Measurements from ENCODE around the gene FFAR2. TPM values are rescaled to one million over a fixed set of nuclear protein-coding genes. Genes with fewer than 3 reads are reported as not detected.

Gene FFAR2
- total RNA-seq, 3 donors from 2014 or later: 0.15 TPM; not detected in 2

- Histone ChIP-seq H3K36me3 (no peaks in the 10 kb centered on the region), H3K27me3 (no peaks in the 10 kb centered on the region), H3K9me3 (no peaks in the 10 kb centered on the region), H3K4me1 (no peaks in the 10 kb centered on the region), H3K27ac (no peak overlapping the region), H3K4me3 (no peak overlapping the region)
- DNase-seq (ENCODE audit: low spot score in 2 of 2): no peak
- no peak for TF ChIP-seq POLR2A (IDR thresholded peaks at IDR 0.05)
- intact Hi-C loops (cut with DNase I; ENCODE audit: low total_unique reads): no loop called here
Measured at GRCh38 chr19:35478794-35479677, 31.0 kb downstream of the FFAR2 start.

DNA sequence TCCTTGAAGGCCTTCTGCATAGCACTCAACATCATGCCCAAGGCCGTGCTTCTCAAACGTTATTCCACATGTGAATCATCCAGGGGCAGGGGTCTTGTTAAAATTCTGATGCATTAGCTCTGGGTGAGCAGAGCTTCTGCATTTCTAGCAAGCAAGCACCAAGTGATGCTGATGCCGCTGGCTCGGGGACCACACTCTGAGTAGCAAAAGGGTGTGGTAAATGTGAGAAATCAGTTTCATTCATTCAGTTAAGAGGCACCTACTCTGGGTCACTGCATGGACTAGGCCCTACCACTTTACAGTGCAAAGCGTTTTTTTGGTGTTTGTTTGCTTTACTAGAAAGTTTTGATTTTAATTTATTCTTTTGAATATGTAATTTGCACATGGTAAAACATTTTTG, 35.0 kb downstream of the FFAR2 start:
- H3K4me1 ChIP-seq: no peaks in the 10 kb centered on the region
- TF ChIP-seq CTCF (IDR thresholded peaks at IDR 0.05) (no peak), POLR2AphosphoS5 (IDR thresholded peaks at IDR 0.05) (no peak), POLR2A (IDR thresholded peaks at IDR 0.05) (no peak)
- no peak overlapping the region for H3K27ac ChIP-seq
- H3K27me3 ChIP-seq: no peaks in the 10 kb centered on the region
- H3K4me3 ChIP-seq: no peak overlapping the region
- DNase-seq (ENCODE audit: low spot score in 2 of 2): no peak
- no peaks in the 10 kb centered on the region for H3K36me3 ChIP-seq
- H3K9me3 ChIP-seq: no peaks in the 10 kb centered on the region
- intact Hi-C loops (cut with DNase I; ENCODE audit: low total_unique reads): no loop called here

- no peak overlapping the region for H3K4me3 ChIP-seq
- no peaks in the 10 kb centered on the region for H3K27me3 ChIP-seq
- no peak for DNase-seq (ENCODE audit: low spot score in 2 of 2)
- no peaks in the 10 kb centered on the region for H3K36me3 ChIP-seq
- H3K9me3 ChIP-seq: no peaks in the 10 kb centered on the region
- no peak overlapping the region for H3K27ac ChIP-seq
- no peaks in the 10 kb centered on the region for H3K4me1 ChIP-seq
- TF ChIP-seq POLR2AphosphoS5 (IDR thresholded peaks at IDR 0.05) (no peak), CTCF (IDR thresholded peaks at IDR 0.05) (no peak), POLR2A (IDR thresholded peaks at IDR 0.05) (no peak)
- intact Hi-C loops (cut with DNase I; ENCODE audit: low total_unique reads): no loop called here
Measured at GRCh38 chr19:35484252-35485036, 36.4 kb downstream of the FFAR2 start.

DNA sequence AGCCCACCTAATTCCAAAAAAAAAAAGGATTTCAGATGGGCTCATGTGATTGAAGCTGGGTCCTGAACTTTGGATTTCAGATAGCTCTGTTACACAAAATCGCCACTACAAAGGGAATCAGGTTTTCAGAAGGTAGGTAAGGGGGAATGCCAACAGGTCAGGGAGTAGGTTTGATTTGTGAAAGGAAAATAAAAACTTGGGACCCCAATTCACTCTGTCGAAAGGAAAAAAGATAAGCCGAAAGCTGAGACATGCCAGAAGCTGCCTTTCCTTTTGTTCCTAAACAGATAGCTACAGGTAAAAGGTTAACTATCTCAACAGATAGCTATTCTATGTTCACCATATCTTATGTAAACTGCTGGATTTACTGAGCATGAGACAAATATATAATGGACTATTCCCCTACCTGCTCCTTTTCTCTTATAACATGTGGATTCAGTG, 38.2 kb downstream of the FFAR2 start:
- intact Hi-C loops (cut with DNase I; ENCODE audit: low total_unique reads): no loop called here
- no peaks in the 10 kb centered on the region for H3K9me3 ChIP-seq
- no peaks in the 10 kb centered on the region for H3K27me3 ChIP-seq
- no peak for DNase-seq (ENCODE audit: low spot score in 2 of 2)
- H3K4me1 ChIP-seq: no peaks in the 10 kb centered on the region
- H3K27ac ChIP-seq: no peak overlapping the region
- H3K4me3 ChIP-seq: no peak overlapping the region
- no peaks in the 10 kb centered on the region for H3K36me3 ChIP-seq
- TF ChIP-seq CTCF (IDR thresholded peaks at IDR 0.05) (no peak), POLR2A (IDR thresholded peaks at IDR 0.05) (no peak), POLR2AphosphoS5 (IDR thresholded peaks at IDR 0.05) (no peak)

DNA sequence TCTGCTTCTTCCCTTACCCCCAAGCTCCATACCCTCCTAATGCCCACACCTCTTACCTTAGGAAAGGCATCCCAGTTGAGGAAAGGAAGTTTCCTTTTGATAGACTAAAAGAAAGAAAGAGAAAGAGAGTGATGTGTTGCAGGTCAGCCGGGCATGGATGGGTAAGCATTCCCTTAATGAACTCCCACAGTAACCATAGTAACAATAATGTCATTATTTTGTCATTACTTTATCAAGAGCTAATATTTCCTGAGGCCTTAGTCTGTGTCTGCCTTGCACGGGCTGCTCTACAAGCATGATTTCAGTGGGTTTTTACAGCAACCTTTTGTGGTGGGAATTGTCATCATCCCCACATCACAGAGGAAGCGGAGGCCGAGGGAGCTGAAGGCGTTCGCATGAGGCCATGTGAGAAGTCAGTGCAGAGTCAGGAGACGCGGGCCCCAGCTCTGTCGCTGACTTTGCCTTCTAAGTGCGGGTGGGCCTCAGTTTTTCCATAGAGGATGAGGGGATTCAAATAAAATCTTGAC, 39.7 kb downstream of the FFAR2 start:
- TF ChIP-seq CTCF (IDR thresholded peaks at IDR 0.05) (no peak), POLR2AphosphoS5 (IDR thresholded peaks at IDR 0.05) (no peak), POLR2A (IDR thresholded peaks at IDR 0.05) (no peak)
- Histone ChIP-seq H3K9me3 (no peaks in the 10 kb centered on the region), H3K27me3 (no peaks in the 10 kb centered on the region), H3K27ac (no peak overlapping the region), H3K4me1 (no peaks in the 10 kb centered on the region), H3K36me3 (no peaks in the 10 kb centered on the region), H3K4me3 (no peak overlapping the region)
- no peak for DNase-seq (ENCODE audit: low spot score in 2 of 2)
- intact Hi-C loops (cut with DNase I; ENCODE audit: low total_unique reads): no loop called here

Data from breast epithelium (tissue), 4 donors.